AG08396 (cell line): Measurements from ENCODE around the gene BEST1.
A peak's percentile ranks its signal among the peaks of the same experiment; 100 is the strongest.
"Not testable (repeated sequence)": the region's sequence is repeated elsewhere in the genome, so short reads cannot be mapped to it uniquely, and the experiment has no call there.

Source experiments
- DNase-seq: peaks from one replicate; pipeline ENCODE4 v3.0.0; 2012; ENCODE audit warnings: low spot score, mixed read lengths

Gene BEST1

DNA sequence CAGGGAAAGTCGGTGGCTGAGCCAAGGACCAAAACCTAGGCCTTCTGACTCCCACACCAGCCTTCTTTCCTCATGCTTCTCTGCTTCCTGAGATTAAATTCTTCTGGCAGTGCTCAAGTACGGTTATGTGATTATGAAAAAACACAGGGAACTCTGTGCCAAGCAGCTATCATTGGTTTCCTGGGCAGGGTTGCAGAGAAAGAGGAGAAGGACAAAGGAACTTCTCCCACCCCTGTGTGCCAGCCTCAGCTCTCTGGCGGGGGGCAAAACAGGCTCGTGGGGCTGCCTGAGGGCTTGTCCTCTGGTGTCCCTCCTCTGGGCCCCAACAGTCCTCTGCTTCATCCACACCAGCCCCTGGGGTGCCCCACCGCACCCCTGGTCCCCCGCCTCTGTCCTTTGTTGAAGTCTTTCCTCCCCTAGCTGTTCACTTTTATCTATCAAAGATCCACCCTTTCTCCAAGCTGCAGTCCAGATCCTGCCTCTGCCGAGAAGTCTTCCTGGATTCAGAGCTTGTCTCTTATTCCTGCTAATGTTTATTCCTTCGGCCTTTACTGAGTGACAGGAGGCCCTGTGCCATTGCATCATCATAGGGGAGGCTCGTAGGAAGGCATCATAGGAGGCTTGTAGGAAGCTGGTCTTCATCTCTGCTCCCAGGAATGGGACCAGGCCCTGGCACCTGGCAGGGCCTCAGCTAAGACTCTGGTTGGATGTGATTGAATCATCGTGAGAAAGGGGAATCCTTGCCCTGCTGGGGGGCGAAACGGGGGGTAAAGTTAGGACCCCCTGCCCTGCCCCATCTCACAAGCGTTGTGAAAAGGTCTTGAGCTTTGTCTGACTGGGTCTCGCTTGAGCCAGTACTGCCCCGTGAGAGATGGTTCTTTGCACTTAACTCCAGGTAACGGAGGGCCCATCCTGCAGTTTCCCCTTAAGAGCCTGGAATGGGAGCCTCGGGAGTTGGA lies 28.8 kb downstream of the BEST1 start:
- peak; percentile 60 for DNase-seq

DNA sequence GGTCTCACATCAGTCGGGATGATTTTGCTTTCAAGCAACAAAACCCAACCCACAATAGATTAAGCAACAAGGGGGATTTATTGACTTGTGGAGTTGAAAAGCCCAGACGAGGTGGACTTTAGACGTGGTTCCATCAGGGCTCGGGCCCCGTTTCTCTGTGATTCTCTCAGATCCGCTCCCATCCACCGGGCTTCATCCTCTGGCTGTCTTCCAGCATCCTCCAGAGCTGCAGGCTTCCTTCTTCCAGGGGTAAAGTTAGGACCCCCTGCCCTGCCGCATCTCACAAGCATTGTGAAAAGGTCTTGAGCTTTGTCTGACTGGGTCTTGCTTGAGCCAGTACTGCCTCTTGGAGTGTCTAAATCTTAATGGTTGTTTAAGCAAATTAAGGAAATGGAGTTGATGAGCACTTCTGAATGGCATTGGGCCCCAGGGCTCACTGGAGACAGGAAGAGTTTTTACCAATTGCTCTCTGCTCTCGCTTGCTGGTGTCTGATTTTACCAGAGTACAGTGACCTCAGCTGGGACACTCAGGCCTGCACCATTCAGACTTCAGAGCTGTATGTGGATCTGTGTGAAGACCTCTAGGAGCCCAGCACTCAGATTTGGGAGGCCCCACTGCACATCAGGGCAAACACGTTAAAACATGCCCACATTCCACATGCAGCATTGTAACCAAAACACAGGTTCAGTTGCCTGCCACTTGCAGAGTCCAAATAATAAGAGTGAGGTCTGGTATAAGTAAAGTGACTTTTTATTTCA lies 30.8 kb downstream of the BEST1 start:
- no peak for DNase-seq

DNA sequence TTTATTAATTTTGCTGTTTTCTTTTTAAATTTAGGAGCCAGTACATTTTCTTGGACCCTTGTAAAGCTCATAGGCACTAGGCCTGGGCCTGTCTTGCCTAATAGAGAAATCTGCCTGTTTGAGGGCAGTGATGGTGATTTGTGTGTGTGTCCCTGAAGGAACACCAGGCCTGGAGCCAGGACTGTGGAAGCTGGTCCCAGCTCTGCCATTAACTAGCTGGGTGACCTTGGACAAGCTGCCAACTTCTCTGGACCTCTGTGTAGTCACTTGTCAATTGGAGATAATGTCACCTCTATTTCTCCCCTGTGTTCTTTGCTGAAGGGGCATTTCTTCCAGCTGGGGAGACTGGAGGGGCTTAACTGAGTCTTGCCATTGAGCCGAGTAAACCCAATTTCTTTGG lies 33.3 kb downstream of the BEST1 start:
- no peak for DNase-seq

DNA sequence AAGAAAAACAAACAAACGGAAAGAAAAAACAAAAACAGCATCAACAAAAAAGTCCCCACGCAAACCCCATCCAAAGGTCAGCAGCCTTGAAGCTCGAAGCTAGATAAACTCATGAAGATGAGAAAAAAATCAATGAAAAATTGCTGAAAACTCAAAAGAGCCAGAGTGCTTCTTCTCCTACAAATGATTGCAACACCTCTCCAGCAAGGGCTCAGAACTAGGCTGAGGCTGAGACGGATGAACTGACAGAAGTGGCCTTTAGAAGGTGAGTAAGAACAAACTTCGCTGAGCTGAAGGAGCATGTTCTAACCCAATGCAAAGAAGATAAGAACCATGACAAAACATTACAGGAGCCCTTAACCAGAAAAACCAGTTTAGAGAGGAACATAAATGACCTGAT lies 35.7 kb downstream of the BEST1 start:
- DNase-seq, result no peak

DNA sequence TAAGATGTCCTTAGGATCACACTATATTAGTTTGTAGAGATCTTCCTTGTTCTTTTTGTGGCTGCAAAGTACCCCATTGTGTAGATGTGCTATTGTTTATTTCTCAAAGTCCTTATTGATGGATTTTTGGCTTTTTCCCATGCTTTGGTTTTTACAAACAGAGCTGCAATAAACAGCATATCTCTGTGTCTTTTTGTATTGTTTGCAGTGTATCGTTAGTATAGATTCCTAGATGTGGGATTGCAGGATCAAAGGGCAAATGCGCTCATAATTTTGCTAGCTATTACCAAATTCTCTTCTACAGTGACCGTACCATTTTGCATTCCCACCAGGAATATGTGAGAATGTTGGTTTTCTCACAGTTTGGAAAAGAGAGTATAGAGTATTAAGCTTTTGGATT lies 44.8 kb downstream of the BEST1 start:
- no peak for DNase-seq

DNA sequence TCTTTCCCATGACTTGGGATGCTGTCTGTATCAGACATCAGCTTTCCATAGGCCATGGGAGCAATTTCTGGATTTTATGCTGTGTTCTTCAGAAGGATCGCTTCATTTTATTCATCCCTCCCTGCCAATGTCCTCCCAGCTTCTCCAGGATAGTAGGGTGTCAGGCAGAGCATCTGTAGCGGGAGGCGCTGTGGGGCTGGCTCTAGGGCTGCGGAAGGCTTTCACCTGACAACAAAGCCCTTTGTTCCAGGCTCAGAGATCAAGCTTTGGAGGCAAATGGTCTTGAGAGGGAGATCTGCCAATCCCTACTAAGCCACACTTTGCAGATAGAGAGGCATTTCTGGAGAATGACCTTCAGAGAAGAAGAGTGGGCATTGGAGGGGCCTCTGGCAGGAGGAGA lies 46.8 kb downstream of the BEST1 start:
- DNase-seq, result no peak

DNA sequence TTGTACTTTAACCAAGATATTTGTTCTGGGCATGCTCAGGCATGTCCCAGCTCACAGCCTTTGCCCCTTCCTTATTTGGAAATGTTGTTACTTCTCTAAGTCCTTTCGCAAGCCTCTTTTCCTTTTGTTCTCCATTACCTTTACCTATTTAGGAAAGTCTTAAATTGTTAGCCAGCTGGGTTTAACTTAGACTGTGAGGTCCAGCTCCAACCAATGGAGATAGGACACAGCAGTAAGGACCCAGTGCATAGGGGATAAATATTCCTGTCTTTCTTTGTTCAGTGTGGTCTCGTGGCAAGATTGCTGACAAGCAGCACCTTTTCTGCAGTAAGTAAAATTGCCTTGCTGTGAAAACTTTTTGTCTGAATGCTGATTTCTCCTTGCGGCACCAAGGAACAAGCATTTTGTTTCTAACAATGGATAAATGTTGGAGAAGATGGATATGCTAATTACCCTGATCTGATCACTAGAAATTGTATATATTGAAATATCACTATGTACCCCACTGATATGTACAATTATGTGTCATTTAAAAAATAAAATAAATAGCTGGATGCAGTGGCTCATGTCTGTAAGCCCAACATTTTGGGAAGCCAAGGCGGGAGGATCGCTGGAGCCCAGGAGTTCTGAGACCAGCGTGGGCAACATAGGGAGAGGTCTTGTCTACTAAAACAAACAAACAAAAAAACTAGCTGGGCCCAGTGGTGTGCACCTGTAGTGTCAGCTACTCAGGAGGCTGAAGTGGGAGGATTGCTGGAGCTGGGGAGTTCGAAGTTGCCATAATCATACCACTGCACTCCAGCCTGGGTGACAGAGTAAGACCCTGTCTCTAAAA lies 49.2 kb downstream of the BEST1 start:
- no peak for DNase-seq

DNA sequence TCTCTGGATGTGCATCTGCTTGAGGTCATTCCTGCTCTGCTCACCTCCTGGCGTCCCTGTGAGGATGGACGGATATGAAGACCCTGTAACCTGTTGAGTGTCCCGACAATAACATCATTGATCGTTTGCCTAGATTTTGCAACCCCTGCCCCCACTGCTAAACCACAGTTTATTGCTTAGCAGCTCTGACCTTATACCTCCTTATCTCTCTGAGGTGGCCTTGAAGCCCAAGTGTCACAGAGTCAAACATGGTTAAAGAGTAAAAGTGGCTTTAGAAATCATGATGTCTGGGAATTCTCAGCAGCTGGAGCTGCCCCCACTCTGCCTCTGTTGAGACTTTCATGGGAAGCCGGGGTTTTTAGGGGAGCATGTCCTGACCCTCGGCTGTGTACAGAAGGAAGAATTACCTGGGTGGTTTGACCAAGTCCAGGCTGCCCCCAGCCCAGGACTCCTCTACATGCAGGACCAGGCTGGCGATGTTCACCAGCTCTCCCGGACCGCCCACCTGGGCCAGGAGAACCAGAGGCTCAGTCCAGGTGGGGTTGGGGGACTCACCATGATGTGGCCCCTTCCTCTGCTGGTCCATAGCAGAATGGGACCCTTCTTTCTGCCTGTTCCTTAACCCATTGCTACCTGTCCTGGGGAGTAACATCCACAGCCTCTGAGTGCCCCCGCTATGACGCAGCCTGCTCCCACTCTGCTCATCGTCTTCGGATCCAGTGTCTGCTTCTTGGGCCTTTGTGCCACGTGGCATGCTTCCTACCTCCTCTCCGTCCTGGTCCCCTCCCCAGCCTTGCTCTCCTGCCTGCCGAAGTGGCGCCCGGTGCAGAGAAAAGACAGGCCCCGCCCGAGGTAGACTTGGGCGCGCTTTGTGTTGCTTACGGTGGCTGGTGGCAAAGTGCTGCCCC lies 50.6 kb downstream of the BEST1 start:
- DNase-seq, result no peak

DNA sequence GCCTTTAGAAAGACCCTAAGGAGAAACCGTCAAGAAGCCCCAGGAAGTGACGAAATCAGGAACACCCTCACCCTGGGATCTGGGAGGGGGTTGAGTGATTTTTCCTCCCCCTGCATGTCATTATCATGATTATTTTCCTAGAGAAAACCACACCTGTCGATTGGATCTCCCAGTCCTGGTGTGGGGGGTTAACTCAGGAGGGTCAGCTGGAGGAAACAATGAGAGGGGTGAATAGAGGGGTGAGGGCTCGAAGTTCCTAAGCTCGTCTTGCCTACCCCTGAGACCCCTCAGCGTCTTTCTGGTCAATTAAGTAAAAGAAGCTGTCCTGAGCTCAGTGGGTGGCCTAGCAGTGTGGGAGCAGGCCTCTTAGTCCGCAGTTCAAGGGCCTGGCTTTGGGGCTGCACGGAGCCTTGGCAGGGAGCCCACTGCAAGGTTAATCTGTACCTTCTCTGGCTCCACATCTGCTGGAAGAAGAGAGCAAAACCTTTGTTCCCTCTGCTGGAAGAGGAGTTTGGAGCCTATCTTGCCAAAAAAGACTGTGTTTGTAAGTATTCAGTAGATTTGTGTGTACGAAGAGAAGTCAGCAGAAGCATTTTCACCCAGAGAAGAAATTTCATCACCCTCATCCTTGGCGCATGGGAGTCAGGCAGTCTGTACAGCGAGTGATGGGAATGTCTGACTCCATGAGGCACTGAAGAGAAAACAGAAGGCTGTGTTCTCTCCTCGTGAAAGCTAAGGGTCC lies 51.5 kb downstream of the BEST1 start:
- no peak for DNase-seq

DNA sequence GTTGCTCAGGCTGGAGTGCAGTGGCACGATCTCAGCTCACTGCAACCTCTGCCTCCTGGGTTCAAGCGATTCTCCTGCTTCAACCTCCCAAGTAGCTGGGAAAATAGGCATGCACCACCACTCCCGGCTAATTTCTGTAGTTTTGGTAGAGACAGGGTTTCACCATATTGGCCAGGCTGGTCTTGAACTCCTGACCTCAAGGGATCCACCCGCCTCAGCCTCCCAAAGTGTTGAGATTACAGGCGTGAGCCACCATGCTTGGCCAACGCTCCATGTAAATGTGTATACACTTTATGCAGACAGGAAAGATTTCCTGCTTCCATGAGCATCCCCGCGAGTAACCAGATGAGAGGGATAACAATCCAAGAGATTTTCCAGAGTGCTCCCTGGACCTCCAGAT lies 52.1 kb downstream of the BEST1 start:
- not testable (repeated sequence) for DNase-seq

DNA sequence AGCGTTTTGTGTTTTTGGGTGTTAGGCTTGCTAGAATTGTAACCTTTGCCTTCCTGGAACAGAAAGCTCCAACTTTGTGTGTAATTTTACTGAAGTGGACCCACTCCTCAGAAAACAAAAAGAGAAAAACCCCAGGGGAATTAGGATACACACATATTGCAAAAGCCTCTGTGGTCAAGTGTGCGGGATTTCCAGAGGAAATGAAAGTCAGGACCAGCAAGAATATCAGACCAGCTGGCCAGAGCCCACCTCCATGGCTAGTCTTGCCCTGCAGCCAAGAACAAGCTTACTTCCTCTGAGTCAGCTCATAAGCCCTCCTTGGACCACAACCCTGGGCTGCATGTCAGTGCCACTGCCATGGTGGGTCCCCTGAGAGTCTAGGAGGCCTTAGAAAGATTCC lies 54.3 kb downstream of the BEST1 start:
- DNase-seq, result peak; percentile 34

DNA sequence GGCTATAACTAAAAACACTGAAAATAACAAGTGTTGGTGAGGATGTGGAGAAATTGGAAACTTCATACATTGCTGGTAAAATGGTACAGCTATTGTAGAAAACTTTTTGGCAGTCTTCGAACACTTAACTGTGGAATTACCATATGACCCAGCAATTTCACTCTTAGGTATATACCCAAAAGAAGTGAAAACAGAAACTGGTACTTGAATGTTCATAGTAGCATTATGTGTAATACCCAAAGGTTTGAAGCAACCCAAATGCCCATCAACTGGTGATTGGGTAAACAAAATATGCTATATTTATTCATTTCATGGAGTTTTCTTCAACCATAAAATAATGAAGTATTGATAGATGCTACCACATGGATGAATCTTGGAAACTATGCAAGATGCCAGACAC lies 58.0 kb downstream of the BEST1 start:
- no peak for DNase-seq

DNA sequence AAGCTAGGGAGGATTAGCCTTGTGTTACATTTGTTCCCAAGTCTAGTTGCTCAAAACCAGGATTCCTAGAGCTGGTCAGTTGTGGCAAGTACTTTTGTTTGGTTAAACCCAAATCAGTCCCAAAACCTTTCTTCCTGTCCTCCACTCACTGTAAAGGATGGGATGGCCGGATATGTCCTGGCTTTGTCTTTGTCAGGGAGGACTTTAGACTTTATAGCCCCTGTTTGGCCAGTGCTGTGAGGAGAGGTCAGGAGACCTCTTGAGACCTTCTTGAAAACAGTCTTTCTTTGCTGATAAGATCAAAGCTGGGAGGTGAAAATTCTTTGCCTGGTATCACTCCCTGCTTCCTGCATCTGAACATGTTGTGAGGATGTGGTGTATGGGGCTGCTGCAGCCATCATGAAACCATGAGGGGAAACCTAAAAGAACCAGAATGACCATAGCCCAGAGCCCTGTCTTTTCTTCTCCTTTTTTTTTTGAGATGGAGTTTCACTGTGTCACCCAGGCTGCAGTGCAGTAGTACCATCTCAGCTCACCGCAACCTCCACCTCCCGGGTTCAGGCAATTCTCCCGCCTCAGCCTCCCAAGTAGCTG lies 60.9 kb downstream of the BEST1 start:
- no peak for DNase-seq

DNA sequence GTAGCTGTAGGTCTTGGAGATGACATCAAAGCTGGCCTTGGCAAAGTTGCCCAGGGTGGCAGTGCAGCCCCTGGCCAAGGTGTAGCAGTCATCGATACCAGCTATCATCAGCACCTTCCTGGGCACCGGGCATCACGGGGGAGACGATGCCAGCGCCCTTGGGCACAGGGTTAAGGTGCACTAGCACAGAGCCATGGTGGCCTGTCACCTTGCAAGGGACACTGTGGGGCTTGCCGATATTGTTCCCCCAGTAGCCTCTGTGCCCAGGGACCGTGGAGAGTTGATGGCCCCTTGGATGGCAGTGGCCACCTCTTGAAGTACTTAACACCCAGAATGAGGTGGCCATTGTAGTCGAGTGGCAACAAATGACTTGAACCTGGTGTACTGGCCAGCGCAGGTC lies 61.7 kb downstream of the BEST1 start:
- no peak for DNase-seq

DNA sequence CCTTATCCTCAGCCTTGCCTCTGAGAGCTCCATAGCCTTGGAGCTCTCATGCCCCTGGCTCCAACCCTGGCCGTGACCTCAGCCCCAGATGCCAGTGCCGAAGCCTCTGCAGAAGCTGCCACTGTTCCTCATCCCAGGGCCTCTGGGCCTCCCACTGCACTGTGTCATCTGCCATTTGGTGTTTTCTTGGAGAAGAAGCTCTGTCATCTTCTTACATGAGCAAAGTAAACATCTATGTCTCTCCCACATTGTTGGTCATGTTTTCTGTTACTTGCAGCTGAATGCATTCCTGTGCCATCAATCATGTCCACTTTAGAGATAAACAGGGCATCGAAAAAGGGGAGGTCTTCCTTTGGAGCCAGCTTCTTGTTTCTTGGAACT lies 62.3 kb downstream of the BEST1 start:
- DNase-seq, result no peak

DNA sequence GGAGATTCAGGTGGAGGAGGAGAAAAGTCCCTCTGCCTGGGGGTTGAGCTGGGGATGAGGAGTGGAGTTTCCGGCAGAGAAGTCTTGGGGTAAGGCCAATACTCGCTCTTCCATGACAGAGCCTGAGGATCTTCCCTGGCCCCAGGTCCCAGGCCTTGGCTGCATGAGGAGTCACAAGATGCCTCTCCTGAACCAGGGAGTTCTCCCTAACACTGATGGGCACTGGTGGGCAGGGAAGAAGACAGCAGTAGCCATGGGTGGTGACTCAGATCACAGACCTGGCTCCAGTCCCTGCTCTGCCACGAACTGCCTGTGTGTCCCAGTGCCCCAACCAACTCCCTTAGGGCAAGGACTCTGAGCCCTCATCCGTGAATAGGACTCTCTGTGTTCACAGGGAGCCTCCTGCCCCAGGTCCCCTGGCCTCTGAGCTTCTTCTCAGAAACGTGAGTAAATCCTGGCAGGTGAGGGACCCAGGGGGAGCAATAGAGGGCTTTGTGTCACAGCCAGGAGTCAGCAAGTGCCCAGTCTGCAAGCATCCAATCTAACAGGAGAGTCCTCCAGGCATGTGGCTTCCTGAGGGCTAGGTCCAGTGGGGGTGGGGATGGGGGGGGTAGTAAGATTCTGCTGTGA lies 62.8 kb downstream of the BEST1 start:
- peak; percentile 23 for DNase-seq
